Measurements from ENCODE around the gene VCL. TPM values are rescaled to one million over a fixed set of nuclear protein-coding genes. Genes with fewer than 3 reads are reported as not detected.
"Not testable (repeated sequence)": the region's sequence is repeated elsewhere in the genome, so short reads cannot be mapped to it uniquely, and the experiment has no call there.

VCL gene
- polyA plus RNA-seq, 1 of the 3 experiments (the other 2 are of a cell fraction) = 147 TPM

DNA sequence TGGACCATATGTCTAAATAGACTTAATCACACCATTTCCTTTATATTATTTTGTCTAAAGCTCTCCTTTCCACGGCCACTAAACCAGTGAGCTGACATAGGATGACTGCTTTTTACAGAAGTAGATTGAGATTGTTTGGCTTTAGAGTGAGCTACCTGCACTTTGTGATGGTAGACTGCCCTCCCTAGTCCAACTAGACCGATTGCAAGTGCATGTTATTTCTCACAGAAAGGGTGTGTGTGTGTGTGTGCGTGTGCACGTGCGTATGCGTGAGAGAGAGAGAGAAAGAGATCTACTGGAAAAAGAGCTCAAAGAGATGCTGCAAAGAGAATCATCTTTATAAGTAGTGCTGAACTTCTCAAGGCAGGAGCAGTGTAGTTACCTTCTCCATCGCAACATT is 60.7 kb downstream of the VCL start:
- ChIA-PET CTCF (interaction anchor here (0.6 to 1.6 kb wide), 3 partner anchors 45 to 172 kb away, joined by 3 to 6 read pairs (median 3); no protein-coding TSS in a partner anchor), POLR2A (no interaction called here)
- Histone ChIP-seq H3K9ac (no peak overlapping the region), H3K4me1 (ENCODE audit: control insufficient read depth in 1 of 2, insufficient read depth in 2 of 2, low read depth in 1 of 2, low read length in 1 of 2) (peaks cover 0 to 26% of the 10 kb centered on the region in 2 experiments; a peak in 2 of 4 replicates), H2AFZ (ENCODE audit: low read depth) (no peak overlapping the region), H3K4me3 (ENCODE audit: low read depth in 2 of 2, low read length in 1 of 2) (no peak overlapping the region), H3K36me3 (replicated peaks in 1 of 2; ENCODE audit: control insufficient read depth in 1 of 2, insufficient read depth in 2 of 2, low read length in 1 of 2) (peaks cover 0 to 31% of the 10 kb centered on the region in 2 experiments), H3K79me2 (ENCODE audit: insufficient read depth) (peaks cover 100% of the 10 kb centered on the region), H3F3A (replicated peaks; ENCODE audit: insufficient read depth) (peaks cover 48% of the 10 kb centered on the region), H3K27ac (ENCODE audit: low read depth in 2 of 2, low read length in 1 of 2) (no peak overlapping the region), H3K9me3 (no peaks in the 10 kb centered on the region), H4K20me1 (ENCODE audit: insufficient read depth) (peaks cover 56% of the 10 kb centered on the region), H3K27me3 (ENCODE audit: insufficient read depth) (no peaks in the 10 kb centered on the region), H3K9me2 (no peaks in the 10 kb centered on the region), H3K4me2 (no peak overlapping the region)
- DNase-seq = no peak
- 85% methylated on average over 7 of the region's 7 CpGs for WGBS (ENCODE audit: low lambda C conversion rate)
- TF ChIP-seq RAD21 (IDR thresholded peaks at IDR 0.05; ENCODE audit: low read length) (peak; percentile 55), TEAD4 (IDR thresholded peaks at IDR 0.05; ENCODE audit: borderline replicate concordance, insufficient read depth) (no peak), SMC3 (IDR thresholded peaks at IDR 0.05; ENCODE audit: low read depth, low read length) (0 out of 2 replicates have a peak, but pooled peaks have one; percentile 5)

DNA sequence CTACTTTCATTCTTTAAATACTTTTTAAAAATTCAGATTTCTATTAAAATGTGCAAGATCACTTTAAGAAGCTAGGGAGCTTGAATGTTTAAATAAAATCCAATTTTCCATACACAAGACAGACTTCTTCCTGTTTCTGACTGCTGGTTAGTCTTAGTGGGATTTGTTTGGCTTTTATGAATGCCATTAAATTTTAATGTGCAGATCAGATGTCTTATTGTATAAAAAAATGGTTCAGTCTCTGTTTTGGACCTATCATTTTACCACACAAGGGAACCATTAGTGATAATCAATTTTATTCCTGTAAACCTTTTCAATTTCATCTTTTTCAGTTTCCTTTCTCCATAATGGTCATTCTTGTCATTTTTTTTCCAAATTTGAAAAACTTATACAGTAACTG is 63.2 kb downstream of the VCL start:
- Histone ChIP-seq H3K9me2 (no peaks in the 10 kb centered on the region), H3K9me3 (no peaks in the 10 kb centered on the region), H3K27ac (ENCODE audit: low read depth in 2 of 2, low read length in 1 of 2) (peak overlapping the region; percentile 60 to 64; a peak in 3 of 4 replicates), H3K4me2 (no peak overlapping the region), H3K27me3 (ENCODE audit: insufficient read depth) (no peaks in the 10 kb centered on the region), H3K9ac (no peak overlapping the region), H3K4me3 (ENCODE audit: low read depth in 2 of 2, low read length in 1 of 2) (no peak overlapping the region), H3K36me3 (replicated peaks in 1 of 2; ENCODE audit: control insufficient read depth in 1 of 2, insufficient read depth in 2 of 2, low read length in 1 of 2) (peaks cover 4 to 46% of the 10 kb centered on the region in 2 experiments), H2AFZ (ENCODE audit: low read depth) (no peak overlapping the region), H3K4me1 (ENCODE audit: control insufficient read depth in 1 of 2, insufficient read depth in 2 of 2, low read depth in 1 of 2, low read length in 1 of 2) (peaks cover 0 to 21% of the 10 kb centered on the region in 2 experiments; a peak in 2 of 4 replicates), H4K20me1 (ENCODE audit: insufficient read depth) (peaks cover 48% of the 10 kb centered on the region), H3F3A (replicated peaks; ENCODE audit: insufficient read depth) (peaks cover 36% of the 10 kb centered on the region), H3K79me2 (ENCODE audit: insufficient read depth) (peaks cover 99% of the 10 kb centered on the region)
- CTCF ChIA-PET = interaction anchor here (2.9 kb wide), 1 partner anchor 20 kb away, joined by 12 read pairs; no protein-coding TSS in a partner anchor
- DNase-seq = no peak
- POLR2A ChIA-PET = no interaction called here
- TF ChIP-seq EP300 (IDR thresholded peaks at IDR 0.05; ENCODE audit: borderline replicate concordance in 1 of 2, low read depth in 1 of 2, low read length in 1 of 2) = peak in 1 of 2 experiments; percentile 45; a peak in 1 of 4 replicates
- TF ChIP-seq, protein P1, sequence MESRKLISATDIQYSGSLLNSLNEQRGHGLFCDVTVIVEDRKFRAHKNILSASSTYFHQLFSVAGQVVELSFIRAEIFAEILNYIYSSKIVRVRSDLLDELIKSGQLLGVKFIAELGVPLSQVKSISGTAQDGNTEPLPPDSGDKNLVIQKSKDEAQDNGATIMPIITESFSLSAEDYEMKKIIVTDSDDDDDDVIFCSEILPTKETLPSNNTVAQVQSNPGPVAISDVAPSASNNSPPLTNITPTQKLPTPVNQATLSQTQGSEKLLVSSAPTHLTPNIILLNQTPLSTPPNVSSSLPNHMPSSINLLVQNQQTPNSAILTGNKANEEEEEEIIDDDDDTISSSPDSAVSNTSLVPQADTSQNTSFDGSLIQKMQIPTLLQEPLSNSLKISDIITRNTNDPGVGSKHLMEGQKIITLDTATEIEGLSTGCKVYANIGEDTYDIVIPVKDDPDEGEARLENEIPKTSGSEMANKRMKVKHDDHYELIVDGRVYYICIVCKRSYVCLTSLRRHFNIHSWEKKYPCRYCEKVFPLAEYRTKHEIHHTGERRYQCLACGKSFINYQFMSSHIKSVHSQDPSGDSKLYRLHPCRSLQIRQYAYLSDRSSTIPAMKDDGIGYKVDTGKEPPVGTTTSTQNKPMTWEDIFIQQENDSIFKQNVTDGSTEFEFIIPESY (IDR thresholded peaks at IDR 0.05; ENCODE audit: borderline replicate concordance, low read depth) = no peak
- no peak for TF ChIP-seq GATA2 (CRISPR knock-in tag; IDR thresholded peaks at IDR 0.05)
- peak; percentile 43; the same call in 1 of the 2 replicates for TF ChIP-seq TCF12 (IDR thresholded peaks at IDR 0.05)
- no peak for TF ChIP-seq RCOR1 (IDR thresholded peaks at IDR 0.05; ENCODE audit: low read length)
- TF ChIP-seq, protein P2, sequence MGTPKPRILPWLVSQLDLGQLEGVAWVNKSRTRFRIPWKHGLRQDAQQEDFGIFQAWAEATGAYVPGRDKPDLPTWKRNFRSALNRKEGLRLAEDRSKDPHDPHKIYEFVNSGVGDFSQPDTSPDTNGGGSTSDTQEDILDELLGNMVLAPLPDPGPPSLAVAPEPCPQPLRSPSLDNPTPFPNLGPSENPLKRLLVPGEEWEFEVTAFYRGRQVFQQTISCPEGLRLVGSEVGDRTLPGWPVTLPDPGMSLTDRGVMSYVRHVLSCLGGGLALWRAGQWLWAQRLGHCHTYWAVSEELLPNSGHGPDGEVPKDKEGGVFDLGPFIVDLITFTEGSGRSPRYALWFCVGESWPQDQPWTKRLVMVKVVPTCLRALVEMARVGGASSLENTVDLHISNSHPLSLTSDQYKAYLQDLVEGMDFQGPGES (IDR thresholded peaks at IDR 0.05; ENCODE audit: low read depth, low read length) = no peak
- TF ChIP-seq RFX5 (IDR thresholded peaks at IDR 0.05; ENCODE audit: low read length) = no peak
- no peak for TF ChIP-seq NRF1 (IDR thresholded peaks at IDR 0.05; ENCODE audit: low read depth, low read length)
- no peak for TF ChIP-seq MEF2A (IDR thresholded peaks at IDR 0.05; ENCODE audit: borderline replicate concordance, low read depth)

DNA sequence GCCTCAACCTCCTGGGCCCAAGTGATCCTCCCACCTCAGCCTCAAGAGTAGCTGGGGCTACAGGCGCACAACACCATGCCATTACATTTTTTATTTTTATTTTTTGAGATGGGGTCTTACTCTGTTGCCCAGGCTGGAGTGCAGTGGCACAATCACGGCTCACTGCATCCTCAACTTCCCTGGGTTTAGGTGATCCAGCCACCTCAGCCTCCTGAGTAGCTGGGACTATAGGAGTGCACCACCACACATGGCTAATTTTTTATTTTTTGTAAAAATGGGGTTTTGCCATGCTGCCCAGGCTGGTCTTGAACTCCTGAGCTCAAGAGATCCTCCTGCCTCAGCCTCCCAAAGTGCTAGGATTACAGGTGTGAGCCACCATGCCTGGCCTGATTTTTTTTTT is 64.1 kb downstream of the VCL start:
- H3K4me3 ChIP-seq (ENCODE audit: low read depth in 2 of 2, low read length in 1 of 2); H3K9me2 ChIP-seq; H2AFZ ChIP-seq (ENCODE audit: low read depth); POLR2A ChIA-PET; H3K4me2 ChIP-seq; H3K9ac ChIP-seq; H3K27me3 ChIP-seq (ENCODE audit: insufficient read depth); DNase-seq; H3K9me3 ChIP-seq: not testable (repeated sequence)
- H3K79me2 ChIP-seq (ENCODE audit: insufficient read depth) = peaks cover 99% of the 10 kb centered on the region
- CTCF ChIA-PET = interaction anchor here (1.1 to 2.9 kb wide), 2 partner anchors 19 to 119 kb away, joined by 3 to 12 read pairs; no protein-coding TSS in a partner anchor
- peaks cover 42% of the 10 kb centered on the region for H4K20me1 ChIP-seq (ENCODE audit: insufficient read depth)
- 90% methylated on average over 2 of the region's 2 CpGs for WGBS (ENCODE audit: low lambda C conversion rate)
- peak overlapping the region; percentile 60 to 64; a peak in 2 of 4 replicates for H3K27ac ChIP-seq (ENCODE audit: low read depth in 2 of 2, low read length in 1 of 2)
- peaks cover 0 to 17% of the 10 kb centered on the region in 2 experiments; a peak in 2 of 4 replicates for H3K4me1 ChIP-seq (ENCODE audit: control insufficient read depth in 1 of 2, insufficient read depth in 2 of 2, low read depth in 1 of 2, low read length in 1 of 2)
- H3F3A ChIP-seq (replicated peaks; ENCODE audit: insufficient read depth) = peaks cover 30% of the 10 kb centered on the region
- H3K36me3 ChIP-seq (replicated peaks in 1 of 2; ENCODE audit: control insufficient read depth in 1 of 2, insufficient read depth in 2 of 2, low read length in 1 of 2) = peaks cover 4 to 53% of the 10 kb centered on the region in 2 experiments

Measured in SK-N-SH (cell line).